ENCODE data around the gene HIVEP3.

HIVEP3 gene

GRCh38 chr1:41724926-41725325 lies 193.8 kb downstream of the HIVEP3 start:
- DNase-seq = no peak

DNA sequence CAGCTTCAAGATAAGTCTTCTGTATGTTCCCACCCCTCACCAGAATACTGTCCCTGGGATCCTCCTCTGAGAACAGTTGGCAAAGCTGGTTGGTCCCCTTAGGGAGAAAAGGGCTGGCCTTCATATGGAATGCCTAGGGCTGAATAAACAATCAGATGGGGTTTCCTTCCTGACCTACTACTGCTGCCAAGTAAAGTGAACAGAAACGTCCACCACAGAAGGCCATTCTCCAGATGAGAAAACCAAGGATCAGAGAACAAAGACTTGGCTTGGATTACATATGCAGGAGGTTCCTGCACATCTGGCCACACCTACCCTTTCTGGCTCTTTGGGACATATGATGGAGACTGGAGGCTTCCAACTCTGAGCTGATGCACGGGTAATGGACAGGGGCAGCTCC lies 194.5 kb downstream of the HIVEP3 start:
- DNase-seq = no peak

DNA sequence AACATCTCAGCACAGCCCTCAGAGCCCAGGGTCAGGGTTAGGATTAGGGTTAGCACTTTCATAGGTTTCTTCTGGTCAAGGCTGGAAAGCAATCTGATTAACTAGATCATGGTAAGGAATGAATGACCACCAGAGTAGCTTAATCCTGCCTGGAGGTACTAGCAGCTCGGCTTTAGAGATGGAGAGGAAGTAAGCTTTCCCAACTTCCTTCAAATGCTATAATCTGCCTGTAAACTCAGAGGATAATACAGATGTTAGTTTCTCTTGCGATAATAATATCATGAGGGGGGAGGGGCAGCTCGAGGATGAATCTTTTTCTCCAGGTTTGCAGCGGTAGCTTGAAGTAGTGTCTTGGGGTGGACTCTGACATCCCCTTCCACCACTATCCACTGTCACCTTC lies 194.9 kb downstream of the HIVEP3 start:
- DNase-seq = no peak

DNA sequence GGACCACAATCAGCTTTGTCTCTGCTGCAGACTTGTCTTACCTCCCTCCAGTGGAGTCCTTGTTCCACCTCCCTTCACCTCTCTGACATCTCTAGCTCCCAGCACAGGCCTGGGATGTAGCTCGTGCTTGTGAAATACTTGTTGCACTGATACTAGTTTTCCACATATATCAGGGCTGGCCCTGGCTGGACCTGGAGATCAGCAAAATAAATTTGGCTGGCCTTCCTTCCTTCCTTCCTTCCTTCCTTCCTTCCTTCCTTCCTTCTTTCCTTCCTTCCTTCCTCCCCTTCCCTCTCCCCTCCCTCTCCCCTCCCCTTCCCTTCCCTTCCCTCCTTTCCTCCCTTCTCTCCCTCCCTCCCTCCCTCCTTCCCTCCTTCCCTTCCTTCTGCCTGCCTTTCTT lies 196.5 kb downstream of the HIVEP3 start:
- no peak for DNase-seq

GRCh38 chr1:41720861-41721410 lies 197.8 kb downstream of the HIVEP3 start:
- no peak for DNase-seq

DNA sequence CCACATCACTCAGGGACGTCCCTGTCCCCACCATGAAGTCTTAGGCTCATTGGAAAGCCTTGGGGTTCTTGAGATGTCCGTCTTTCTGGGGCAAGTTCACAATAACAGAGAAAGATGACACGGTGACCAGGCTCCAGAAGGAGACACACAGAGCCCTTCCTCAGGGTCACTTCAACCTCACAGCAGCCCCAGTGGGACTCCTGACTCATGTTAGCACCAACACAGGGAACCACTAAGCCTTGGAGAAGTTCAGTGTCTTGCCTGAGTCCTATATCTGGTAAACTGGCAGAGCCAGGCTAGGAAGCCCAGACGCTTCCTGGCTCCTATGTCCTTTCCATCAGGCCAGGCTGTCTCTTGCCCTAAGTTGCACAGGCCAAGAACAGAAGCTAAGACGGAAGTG lies 199.1 kb downstream of the HIVEP3 start:
- no peak for DNase-seq

- no peak for DNase-seq
Observed at GRCh38 chr1:41719128-41719527, 199.6 kb downstream of the HIVEP3 start.

GRCh38 chr1:41718497-41718896 lies 200.2 kb downstream of the HIVEP3 start:
- DNase-seq = no peak

GRCh38 chr1:41716188-41717130 lies 202.3 kb downstream of the HIVEP3 start:
- no peak for DNase-seq

DNA sequence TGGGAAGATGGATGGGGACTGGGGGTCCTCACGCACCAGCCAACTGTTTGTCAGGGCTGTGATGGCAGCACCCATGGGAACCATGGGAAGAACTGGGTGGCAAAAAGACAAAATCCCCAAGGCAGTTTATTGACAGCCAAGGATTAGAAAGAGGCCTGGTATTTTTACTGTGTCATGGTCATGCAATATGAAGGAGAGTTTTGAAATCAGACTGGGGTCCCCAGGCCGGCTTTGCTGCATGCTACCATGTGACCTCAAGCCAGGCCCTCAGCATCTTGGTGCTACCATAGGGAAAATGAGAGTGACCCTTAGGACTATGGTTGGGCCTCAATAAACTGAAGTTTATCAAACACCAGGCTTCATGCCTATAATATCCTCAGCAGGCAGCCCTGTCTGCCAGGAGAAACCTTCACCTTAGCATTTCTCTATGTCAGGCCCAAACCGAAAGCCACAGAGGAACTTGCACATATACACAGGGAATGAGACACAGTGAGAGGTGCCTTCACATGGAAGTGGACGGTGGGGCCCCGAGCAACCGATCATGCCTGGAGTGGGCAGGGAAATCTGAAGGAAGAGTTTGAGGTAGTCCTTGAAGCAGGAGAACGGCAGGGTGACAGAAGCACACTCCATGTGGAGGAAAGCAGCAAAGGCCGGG lies 203.2 kb downstream of the HIVEP3 start:
- DNase-seq = no peak

DNA sequence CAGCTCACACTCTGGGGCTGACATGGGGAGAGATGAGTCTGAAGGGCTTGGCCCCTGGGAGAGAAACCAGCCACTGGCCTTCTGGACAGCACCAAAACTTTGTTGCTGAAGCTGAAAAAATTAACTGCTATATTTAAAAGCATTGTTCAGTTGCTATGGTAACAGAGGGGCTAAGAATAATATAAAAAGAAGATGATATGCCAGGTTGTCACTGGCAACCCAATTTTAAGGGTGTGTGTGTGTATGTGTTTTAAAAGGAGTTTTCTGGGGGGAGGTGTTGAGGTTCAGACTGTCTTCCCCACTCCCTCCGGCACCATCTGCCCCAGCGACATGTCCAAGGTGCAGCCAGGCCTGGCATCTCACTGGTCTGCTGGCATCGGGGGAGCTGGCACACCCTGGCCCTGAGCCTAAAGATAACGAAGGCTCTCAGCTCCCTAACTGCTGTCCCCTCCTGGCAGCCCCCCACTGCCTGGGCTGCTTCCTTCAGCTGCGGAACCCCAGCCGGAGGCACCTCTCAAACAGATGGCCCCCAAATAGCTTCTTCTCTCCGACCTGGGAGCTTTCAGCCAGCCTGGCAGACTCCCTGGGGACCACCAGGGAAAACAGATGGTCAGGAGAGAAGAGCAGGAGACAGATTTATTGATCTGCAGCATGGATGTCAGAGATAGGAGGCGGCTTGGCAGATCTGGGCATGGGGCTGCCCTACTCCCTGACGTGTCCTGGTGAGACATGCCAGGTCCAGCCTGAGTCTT lies 203.9 kb downstream of the HIVEP3 start:
- no peak for DNase-seq

GRCh38 chr1:41713557-41714327 lies 205.0 kb downstream of the HIVEP3 start:
- no peak for DNase-seq

DNA sequence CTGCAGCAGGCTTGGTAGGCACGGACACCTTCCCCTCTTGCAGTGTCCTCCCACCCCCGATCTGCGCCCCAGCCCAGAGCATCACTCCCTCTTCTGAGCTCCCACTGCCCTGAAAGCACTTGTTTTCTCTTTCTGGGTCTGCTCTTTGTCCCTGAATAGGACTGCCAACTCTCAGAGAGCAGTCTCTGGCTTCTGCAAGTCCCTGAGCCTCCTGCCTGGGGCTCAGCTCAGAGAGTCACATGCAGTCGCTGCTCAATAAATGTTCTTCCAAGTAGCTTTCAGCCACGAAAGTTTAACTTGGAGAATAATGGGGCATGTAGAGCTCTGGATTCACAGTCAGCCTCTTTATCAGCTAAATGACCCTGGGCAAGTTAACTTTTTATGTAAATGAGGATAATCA lies 205.6 kb downstream of the HIVEP3 start:
- DNase-seq = no peak

DNA sequence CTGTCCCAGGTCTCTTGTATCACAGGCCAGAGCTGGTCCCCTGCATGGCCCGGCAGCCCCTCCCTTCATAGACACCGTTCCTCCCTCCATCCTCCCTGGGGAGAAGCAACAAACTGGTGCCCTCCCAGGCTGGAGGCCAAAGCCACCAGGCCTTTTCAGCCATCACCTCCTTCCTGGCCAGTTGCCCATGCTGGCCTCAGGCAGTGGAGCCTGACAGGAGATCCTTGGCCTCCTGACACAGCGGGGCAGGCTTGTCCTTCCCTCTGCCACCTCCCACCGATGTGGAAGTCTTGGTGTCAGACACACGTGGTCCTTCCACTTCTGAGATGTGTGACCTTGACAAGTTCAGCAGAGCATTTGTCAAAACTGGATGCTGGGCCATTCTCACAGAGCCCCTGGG lies 206.0 kb downstream of the HIVEP3 start:
- DNase-seq = no peak

GRCh38 chr1:41712081-41712480 lies 206.6 kb downstream of the HIVEP3 start:
- no peak for DNase-seq

DNA sequence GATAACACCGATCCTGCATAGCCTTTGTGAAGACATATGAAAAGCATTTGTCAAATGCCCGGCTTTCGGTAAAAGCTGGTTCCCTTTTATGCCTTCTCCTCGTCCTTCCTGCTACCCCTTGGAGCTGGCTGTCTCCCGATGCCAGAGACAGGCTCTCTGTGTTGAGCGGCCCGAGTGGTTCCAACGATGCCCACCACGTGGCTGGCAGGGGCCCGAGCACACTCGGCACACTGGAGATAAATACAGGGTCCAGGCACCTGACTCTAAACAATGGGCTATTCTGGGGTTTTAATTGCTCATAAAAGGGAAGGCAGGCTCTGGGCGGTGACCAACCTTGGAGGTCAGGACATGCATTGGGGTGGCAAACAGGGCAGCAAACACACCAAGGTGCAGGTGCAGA lies 207.1 kb downstream of the HIVEP3 start:
- no peak for DNase-seq

DNA sequence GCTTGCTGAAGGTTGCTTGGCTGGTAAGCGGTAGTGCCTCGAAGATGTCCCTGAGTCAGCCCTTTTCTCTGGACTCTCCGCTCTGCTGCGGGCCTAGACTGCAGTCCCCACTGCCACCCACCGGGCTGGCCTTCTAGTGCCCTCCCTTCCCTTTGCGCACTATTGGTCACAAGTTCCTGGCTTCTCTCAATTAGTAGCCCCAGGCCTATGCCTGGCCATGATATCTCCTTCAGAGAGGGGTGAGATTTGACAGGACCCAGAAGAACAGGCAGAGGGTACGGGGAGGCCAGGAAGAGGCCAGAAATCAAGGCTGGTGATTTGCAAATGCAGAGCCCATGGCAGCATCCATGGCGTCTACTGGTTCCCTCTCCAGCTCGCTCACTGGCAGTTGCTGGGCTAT lies 207.7 kb downstream of the HIVEP3 start:
- DNase-seq = no peak

DNA sequence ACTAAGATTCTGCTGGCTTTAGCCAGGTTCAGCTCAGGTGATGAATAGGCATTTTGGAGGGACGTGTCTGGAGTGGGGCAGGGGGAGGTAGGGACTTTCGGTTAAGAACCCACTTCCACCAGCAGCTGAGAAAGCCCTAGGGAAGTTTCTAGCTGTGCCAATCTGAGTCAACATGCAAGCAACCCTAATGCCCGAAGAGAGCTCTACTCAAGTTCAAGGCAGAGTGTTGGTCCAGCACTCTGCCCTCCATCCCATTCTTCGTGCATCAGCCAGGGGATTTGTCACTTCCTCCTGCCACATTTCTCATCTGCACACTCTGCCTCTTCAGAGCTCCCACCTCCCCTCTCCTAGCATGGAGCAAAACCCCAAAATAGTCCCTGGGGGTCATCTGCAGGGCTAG lies 208.8 kb downstream of the HIVEP3 start:
- DNase-seq = no peak

- DNase-seq = no peak
Observed at GRCh38 chr1:41709331-41709730, 209.4 kb downstream of the HIVEP3 start.

DNA sequence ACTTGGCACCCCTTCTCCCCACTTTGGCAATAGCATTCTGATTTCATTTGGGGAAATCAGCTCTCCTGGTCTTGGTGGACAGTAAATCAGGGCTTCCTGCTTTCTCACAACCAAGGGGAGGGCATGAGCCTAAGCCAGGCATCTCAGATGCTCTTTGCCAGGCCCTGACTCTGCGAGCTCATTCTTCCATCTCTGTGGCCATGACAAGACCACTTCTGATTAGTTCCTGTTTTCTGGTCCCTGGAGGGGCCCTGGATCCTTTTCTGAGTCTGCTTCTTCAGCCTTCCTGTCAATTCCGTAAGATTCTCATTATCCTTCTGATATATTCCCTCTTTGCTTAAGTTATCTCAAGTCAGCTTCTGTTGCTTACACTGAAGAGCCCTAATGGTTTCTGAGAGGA lies 210.4 kb downstream of the HIVEP3 start:
- no peak for DNase-seq

- DNase-seq = no peak
Observed at GRCh38 chr1:41707793-41708192, 210.9 kb downstream of the HIVEP3 start.

DNA sequence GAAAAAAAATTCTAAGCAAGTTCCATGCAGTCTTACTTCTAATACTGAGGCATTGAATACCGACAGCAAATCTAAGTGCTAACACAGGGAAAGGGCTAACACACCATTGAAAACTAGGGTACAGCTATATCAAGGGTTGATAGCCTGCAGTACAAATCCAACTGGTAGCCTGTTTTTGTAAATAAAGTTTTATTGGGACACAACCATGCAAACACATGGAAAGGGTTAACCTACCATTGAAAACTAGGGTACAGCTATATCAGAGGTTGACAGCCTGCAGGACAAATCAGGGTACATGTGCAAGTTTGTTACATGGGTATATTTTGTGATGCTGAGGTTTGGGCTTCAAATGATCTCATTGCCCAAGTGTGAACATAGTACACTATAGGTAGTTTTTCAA lies 212.9 kb downstream of the HIVEP3 start:
- DNase-seq = no peak

- no peak for DNase-seq
Observed at GRCh38 chr1:41704196-41704595, 214.5 kb downstream of the HIVEP3 start.

Data from NCI-H1436 (cell line).